Adrenal gland (tissue), 12 donors: ENCODE data around the gene LSM4. TPM values are rescaled to one million over a fixed set of nuclear protein-coding genes. Genes with fewer than 3 reads are reported as not detected.

Experiments used
- DNase-seq, 7 donors: peaks; one replicate each; pipeline ENCODE4 v3.0.0-alpha.2; 2019 to 2020
- H3K27ac ChIP-seq, 5 donors: fragments of 200-600 bp; sonication (generic) in 4 of 5; 1 replicate in 3 of 5; 2 replicates in 2 of 5; pipeline versions ENCODE4 v1.5.1 to v1.8.0; 2016 to 2020; ENCODE audit warnings: mild to moderate bottlenecking in 1 of 5
- H3K27me3 ChIP-seq: fragments of 200-600 bp; 2 replicates; pipeline ENCODE4 v1.8.0; 2021
- H3K36me3 ChIP-seq, 2 donors: fragments of 200-600 bp; replicated peaks in 1 of 2; 1 replicate in 1 of 2; 2 replicates in 1 of 2; pipeline versions ENCODE4 v1.5.1 to v1.8.0; 2018 to 2022
- H3K4me1 ChIP-seq, 2 donors: fragments of 200-600 bp; replicated peaks in 1 of 2; 1 replicate in 1 of 2; 2 replicates in 1 of 2; pipeline versions ENCODE4 v1.5.1 to v1.8.0; 2018 to 2021
- H3K4me3 ChIP-seq, 4 donors: fragments of 200-600 bp; sonication (generic) in 3 of 4; one replicate each; pipeline ENCODE4 v1.5.1; 2016 to 2018
- H3K9me3 ChIP-seq, 3 donors: fragments of 200-600 bp; sonication (generic) in 1 of 3; replicated peaks in 1 of 3; 1 replicate in 2 of 3; 2 replicates in 1 of 3; pipeline versions ENCODE4 v1.5.1 to v1.8.0; 2016 to 2021
- POLR2A ChIP-seq, 2 donors: fragments of 450-650 bp; IDR thresholded peaks; one replicate each; pipeline ENCODE4 v1.6.1; 2017; ENCODE audit warnings: antibody characterized with exemption in 2 of 2, mild to moderate bottlenecking in 2 of 2, moderate library complexity in 1 of 2
- WGBS, 4 donors: extraction: QIAGEN DNeasy Blood & Tissue Kit in 2 of 4; methylation state at CpG; one replicate each; pipeline versions ENCODE4 v1.1.5 to v1.1.7; 2013 to 2017; 5-methylcytosine and 5-hydroxymethylcytosine counted together
- intact Hi-C, 2 donors: fragments of 100-400 bp; cut with DNase I; formaldehyde crosslinking; loops; one replicate each; pipeline versions ENCODE4 v1.14.1 to v1.15.0; 2022 to 2023
- polyA plus RNA-seq, 3 donors: library from polyadenylated mRNA; stranded (reverse); fragments of 200-250 nt in 2 of 3; fragments of 350-450 nt in 1 of 3; fragmentation: Illumina TruSeq in 1 of 3; extraction: RNeasy Lipid Tissue Mini Kit (QIAGEN cat#74804) in 1 of 3; gene quantifications; one replicate each; pipeline ENCODE4 v1.2.3, GENCODE V29; 2013 to 2014
- total RNA-seq, 9 donors: library from RNA; depleted of rRNA in 4 of 9; stranded (reverse); fragments of >200 nt in 4 of 9; fragments of 120-200 nt in 1 of 9; fragmentation: NEBNext Ultra II Directional in 1 of 9; extraction: Animal tissue kit (Norgen Biotek cat#: 25700) in 1 of 9; gene quantifications; one replicate each; pipeline versions ENCODE4 v1.1.0 to v1.2.4, GENCODE V29; 2013 to 2023
- TF ChIP-seq, protein P1 (sequence below), 6 experiments: fragments of 450-650 bp in 4 of 6; fragments of 200-600 bp in 2 of 6; sonication (generic) in 1 of 6; IDR thresholded peaks; 1 replicate in 5 of 6; 2 replicates in 1 of 6; pipeline versions ENCODE4 v1.5.1 to v1.8.0; 2016 to 2021; ENCODE audit warnings: antibody characterized with exemption in 6 of 6, mild to moderate bottlenecking in 2 of 6, moderate library complexity in 1 of 6
- donor health status: healthy with polysubstance abuse.
- donor health status: Bipolar disorder and iron deficiency.
- donor health status: DM: yes; HTN: yes; CAD: no.
- donor health status: DM: no; HTN: no; CAD: no.
- donor health status: DM: no; HTN: no; CAD: no.
- donor health status: DM: yes; HTN: yes; CAD: no.

The LSM4 gene
- total and polyA plus RNA-seq, 12 donors: 105 to 290 (median 161) TPM

DNA sequence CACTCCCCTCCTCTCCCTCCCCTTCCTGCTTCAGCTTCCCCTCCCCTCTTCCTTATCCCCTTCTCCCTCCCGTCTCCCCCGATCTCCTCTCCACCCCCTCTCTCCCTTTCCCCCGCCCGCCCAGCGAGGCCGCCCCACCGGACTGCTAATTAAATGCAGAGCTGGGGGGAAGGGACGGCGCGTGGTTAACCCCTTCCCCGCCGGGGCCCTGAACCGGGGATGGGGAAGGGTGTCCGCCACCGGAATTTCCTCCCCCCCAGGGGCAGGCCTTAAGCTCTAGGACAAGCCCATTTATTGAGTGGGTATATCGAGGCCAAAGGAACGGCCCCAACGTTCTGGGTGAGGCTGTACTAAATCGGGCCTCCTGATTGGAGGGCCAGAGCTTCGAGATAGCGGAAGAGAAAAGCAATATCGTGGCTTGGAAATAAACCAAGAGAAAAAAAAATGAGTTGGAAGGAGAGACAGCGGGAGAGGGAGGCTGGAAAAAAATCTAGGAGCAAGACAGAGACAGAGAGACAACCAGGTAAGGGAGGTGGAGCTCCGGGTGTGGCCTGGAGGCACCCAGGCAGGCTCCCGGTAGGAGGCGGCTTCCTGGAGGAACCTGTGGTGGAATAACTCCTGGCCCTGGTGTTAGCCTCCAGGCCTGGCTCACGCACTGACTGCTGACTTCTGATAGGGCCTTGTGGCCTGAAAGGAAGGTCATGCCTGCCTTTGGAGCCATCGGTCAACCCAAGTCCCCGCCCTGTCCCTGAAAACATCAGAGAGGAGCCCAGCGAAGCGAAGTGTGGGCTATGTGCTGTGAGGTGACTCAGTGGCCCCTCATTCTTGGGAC, 29.9 kb downstream of the LSM4 start:
- Histone ChIP-seq H3K4me1 (peaks cover 22 to 27% of the 10 kb centered on the region in 2 donors), H3K36me3 (no peaks in the 10 kb centered on the region), H3K4me3 (peak overlapping the region; percentile 4 to 82 (median 76)), H3K27ac (peak overlapping the region; percentile 96 to 100 (median 98)), H3K27me3 (no peaks in the 10 kb centered on the region), H3K9me3 (no peaks in the 10 kb centered on the region)
- intact Hi-C loops: no loop called here
- peak; percentile 93 to 98 (median 97) for DNase-seq
- 2 to 9% (median 4%) methylated on average over 13 to 31 of the region's 31 CpGs for WGBS, 4 donors
- TF ChIP-seq, protein P1, sequence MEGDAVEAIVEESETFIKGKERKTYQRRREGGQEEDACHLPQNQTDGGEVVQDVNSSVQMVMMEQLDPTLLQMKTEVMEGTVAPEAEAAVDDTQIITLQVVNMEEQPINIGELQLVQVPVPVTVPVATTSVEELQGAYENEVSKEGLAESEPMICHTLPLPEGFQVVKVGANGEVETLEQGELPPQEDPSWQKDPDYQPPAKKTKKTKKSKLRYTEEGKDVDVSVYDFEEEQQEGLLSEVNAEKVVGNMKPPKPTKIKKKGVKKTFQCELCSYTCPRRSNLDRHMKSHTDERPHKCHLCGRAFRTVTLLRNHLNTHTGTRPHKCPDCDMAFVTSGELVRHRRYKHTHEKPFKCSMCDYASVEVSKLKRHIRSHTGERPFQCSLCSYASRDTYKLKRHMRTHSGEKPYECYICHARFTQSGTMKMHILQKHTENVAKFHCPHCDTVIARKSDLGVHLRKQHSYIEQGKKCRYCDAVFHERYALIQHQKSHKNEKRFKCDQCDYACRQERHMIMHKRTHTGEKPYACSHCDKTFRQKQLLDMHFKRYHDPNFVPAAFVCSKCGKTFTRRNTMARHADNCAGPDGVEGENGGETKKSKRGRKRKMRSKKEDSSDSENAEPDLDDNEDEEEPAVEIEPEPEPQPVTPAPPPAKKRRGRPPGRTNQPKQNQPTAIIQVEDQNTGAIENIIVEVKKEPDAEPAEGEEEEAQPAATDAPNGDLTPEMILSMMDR (IDR thresholded peaks at IDR 0.05): peak in 3 of 6 experiments; percentile 27 to 45 (median 40)
- peak; percentile 56 to 91 for TF ChIP-seq POLR2A (IDR thresholded peaks at IDR 0.05)

DNA sequence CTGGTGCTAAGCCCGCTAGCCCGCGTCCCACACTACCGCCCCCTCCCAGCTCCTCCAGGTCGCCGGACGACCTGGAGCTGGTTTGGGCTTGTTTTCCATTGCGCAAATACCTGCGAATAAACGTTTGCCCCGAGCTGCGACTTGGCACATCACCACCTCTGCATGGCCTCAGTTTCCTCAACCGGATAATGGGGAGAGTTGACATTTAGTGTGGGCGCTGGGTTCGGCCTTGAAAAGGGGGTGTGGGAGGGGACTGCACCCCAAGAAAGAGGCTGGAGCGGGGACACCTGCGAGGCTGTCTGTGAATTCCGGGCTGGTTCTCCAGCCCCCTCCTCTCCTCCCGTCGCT, 30.4 kb downstream of the LSM4 start:
- intact Hi-C loops: no loop called here
- no peaks in the 10 kb centered on the region for H3K9me3 ChIP-seq
- peak; percentile 11 to 12 for TF ChIP-seq POLR2A (IDR thresholded peaks at IDR 0.05)
- TF ChIP-seq, protein P1 (IDR thresholded peaks at IDR 0.05): no peak
- WGBS, 4 donors: 0 to 1% (median 0%) methylated on average over 8 to 20 of the region's 20 CpGs
- H3K4me1 ChIP-seq: peaks cover 22 to 27% of the 10 kb centered on the region in 2 donors
- peak overlapping the region; percentile 96 to 100 (median 98) for H3K27ac ChIP-seq
- H3K27me3 ChIP-seq: no peaks in the 10 kb centered on the region
- H3K36me3 ChIP-seq: no peaks in the 10 kb centered on the region
- peak overlapping the region in 3 of 4 donors; percentile 69 to 82 (median 82) for H3K4me3 ChIP-seq
- DNase-seq: peak in 3 of 7 donors; percentile 62 to 80 (median 77)

DNA sequence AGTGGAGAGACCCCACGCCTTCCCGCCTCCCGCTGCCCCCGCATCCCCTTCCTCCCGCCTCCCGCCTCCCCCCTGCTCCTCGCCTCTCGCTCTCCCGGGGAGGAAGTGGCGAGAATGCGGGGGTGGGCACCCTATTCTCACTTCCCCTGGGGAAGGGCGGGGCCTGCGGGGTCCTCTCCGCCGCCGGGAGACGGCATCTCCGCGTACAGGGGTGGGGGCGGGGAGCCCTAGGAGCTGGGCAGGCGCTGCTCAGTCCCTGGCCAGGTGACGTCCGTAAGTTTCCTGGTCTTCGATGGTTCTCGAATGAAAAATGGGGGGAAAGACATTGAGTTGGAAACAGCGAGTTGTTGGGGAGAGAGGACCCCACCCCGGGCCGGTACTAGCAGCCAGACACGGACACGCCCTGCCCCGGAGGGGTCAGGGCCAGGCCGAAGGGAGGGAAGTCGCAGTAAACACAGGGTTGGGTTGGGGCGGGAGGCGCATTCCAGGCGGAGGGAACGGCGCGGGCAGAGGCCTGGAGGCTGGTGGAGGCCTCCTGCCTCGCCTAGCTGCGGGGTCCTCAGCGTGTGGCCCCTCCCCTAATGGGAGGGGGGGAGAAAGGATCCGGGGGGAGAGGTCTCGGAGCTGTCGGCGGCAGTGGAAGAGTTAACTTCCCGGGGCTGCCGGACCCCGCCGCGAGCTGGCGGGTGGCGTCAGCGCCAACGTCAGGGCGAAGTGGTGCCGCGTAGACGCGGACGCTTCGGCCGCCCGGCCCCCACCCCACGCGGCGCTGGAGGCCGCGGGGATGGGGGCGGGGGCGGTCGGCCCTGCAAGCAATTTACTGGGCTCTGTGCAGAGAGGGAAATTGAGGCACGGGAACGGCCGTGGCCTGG, 31.1 kb downstream of the LSM4 start:
- H3K36me3 ChIP-seq: no peaks in the 10 kb centered on the region
- DNase-seq: peak; percentile 88 to 94 (median 91)
- intact Hi-C loops: no loop called here
- H3K27me3 ChIP-seq: no peaks in the 10 kb centered on the region
- WGBS, 4 donors: 0 to 2% (median 1%) methylated on average over 16 to 74 of the region's 75 CpGs
- peak overlapping the region; percentile 96 to 100 (median 98) for H3K27ac ChIP-seq
- no peaks in the 10 kb centered on the region for H3K9me3 ChIP-seq
- TF ChIP-seq, protein P1 (IDR thresholded peaks at IDR 0.05): no peak
- peak; percentile 67 to 75 for TF ChIP-seq POLR2A (IDR thresholded peaks at IDR 0.05)
- H3K4me3 ChIP-seq: peak overlapping the region in 3 of 4 donors; percentile 69 to 82 (median 82)
- peaks cover 22 to 28% of the 10 kb centered on the region in 2 donors for H3K4me1 ChIP-seq

DNA sequence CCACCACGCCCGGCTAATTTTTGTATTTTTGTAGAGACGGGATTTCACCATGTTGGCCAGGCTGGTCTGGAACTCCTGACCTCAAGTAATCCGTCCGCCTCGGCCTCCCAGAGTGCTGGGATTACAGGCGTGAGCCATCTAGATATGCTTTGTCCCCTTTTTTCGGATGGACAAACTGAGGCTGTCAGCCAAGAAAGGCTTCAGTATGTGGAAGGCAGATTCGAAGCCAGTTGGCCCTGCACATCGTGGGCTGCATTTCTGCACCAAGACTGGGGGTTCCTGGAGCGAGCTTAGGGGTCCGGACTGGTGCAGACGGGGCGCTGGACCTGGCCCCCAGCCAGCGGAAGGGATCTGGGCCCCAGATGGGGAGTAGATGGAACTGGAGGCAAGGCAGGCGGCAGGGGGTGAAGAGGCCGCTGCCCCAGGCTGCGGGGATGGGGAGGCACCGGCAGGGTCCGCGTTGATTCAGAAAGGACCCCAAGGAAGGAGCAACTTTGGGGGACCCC, 31.8 kb downstream of the LSM4 start:
- H3K27me3 ChIP-seq: no peaks in the 10 kb centered on the region
- H3K27ac ChIP-seq: peak overlapping the region; percentile 96 to 100 (median 98)
- no peaks in the 10 kb centered on the region for H3K9me3 ChIP-seq
- peaks cover 26 to 35% of the 10 kb centered on the region in 2 donors for H3K4me1 ChIP-seq
- DNase-seq: peak in 4 of 7 donors; percentile 34 to 66 (median 55)
- H3K4me3 ChIP-seq: peak overlapping the region in 2 of 4 donors; percentile 69 to 82
- intact Hi-C loops: no loop called here
- no peaks in the 10 kb centered on the region for H3K36me3 ChIP-seq
- 51 to 64% (median 57%) methylated on average over 12 to 21 of the region's 21 CpGs for WGBS, 4 donors
- no peak for TF ChIP-seq POLR2A (IDR thresholded peaks at IDR 0.05)
- TF ChIP-seq, protein P1 (IDR thresholded peaks at IDR 0.05): no peak
